Cardiac septum (tissue), 1 donor: ENCODE results near the gene SAE1. TPM values are rescaled to one million over a fixed set of nuclear protein-coding genes. Genes with fewer than 3 reads are reported as not detected.
"Not testable (repeated sequence)": the region's sequence is repeated elsewhere in the genome, so short reads cannot be mapped to it uniquely, and the experiment has no call there.

ENCODE experiments used
- DNase-seq: peaks from one replicate; pipeline ENCODE4 v3.0.0-alpha.2; 2020; ENCODE audit warnings: low spot score
- intact Hi-C: fragments of 100-400 bp; cut with DNase I; formaldehyde crosslinking; loops from one replicate; pipeline ENCODE4 v1.14.0; 2022
- total RNA-seq: library from RNA; stranded (reverse); fragmentation: NEBNext Ultra II Directional; extraction: Animal tissue kit (Norgen Biotek cat#: 25700); gene quantifications from one replicate; pipeline ENCODE4 v1.2.1, GENCODE V29; 2021
- donor health status: DM: no; HTN: no; CAD: no.

The SAE1 gene
- total RNA-seq, 1 donor from 2014 or later: 45.0 TPM

GRCh38 chr19:47122359-47123335 lies 8.0 kb upstream of the SAE1 start:
- intact Hi-C loops: loop anchor here (1.0 kb wide), 1 partner anchor 47 kb away; no protein-coding TSS in a partner anchor
- DNase-seq: no peak

DNA sequence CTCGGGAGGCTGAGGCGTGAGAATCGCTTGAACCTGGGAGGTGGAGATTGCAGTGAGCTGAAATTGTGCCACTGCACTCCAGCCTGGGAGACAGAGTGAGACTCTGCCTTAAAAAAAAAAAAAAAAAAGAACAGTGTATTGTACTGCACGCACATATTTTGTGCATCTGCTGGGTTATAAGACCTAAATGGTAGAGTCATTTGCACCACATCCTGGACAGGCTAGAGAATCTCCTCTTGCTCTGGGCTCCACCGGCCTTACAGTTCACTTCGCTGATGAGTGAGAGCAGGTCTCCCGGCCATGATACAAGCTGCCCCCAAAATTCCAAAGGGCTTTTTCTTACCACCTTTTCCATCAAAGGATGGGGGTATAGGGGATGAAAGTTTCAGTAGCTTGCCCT lies 7.2 kb upstream of the SAE1 start:
- intact Hi-C loops: loop anchor here (1.0 kb wide), 1 partner anchor 48 kb away; no protein-coding TSS in a partner anchor
- DNase-seq: no peak

GRCh38 chr19:47124937-47125668 lies 5.5 kb upstream of the SAE1 start:
- no peak for DNase-seq
- intact Hi-C loops: loop anchor here (1.0 to 5.0 kb wide), 3 partner anchors 46 to 113 kb away; no protein-coding TSS in a partner anchor

DNA sequence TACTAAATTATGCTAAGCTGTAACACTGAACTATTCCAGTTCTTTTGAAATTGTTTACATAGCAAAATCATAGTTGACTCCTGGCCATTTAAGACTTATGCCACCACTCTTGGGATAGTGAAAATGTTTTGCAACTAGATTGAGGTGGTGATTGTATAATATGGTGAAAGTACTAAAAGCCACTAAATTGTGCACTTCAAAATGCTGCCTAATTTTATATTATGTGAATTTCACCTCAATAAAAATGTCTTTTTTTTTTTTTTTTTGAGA lies 5.0 kb upstream of the SAE1 start:
- DNase-seq: no peak
- intact Hi-C loops: loop anchor here (1.0 to 5.0 kb wide), 3 partner anchors 46 to 113 kb away; no protein-coding TSS in a partner anchor

- intact Hi-C loops: loop anchor here (5.0 kb wide), 1 partner anchor 117 kb away; no protein-coding TSS in a partner anchor
- DNase-seq: no peak
These were observed 1.1 kb upstream of the SAE1 start for GRCh38 chr19:47129579-47129978.

DNA sequence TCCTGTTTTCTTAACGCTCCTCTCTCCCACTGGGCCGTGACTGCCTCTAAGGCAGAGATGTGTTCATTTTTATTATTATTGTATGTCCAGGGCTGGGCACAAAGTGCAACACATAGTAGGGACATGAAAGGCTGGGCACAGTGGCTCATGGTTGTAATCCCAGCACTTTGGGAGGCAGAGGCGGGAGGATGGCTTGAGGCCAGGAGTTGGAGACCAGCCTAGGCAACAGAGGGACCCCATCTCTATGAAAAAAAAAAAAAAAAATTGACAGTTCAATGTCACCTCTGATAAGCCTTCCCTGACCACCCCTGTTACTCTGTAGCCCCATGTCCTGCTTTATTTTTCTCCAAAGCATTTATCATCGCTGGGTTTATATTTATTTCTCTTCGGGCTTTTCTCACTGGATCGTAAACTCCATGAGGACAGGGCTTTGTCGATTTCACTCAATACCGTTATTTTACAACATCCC lies 481 bp upstream of the SAE1 start:
- DNase-seq: no peak
- intact Hi-C loops: no loop called here

DNA sequence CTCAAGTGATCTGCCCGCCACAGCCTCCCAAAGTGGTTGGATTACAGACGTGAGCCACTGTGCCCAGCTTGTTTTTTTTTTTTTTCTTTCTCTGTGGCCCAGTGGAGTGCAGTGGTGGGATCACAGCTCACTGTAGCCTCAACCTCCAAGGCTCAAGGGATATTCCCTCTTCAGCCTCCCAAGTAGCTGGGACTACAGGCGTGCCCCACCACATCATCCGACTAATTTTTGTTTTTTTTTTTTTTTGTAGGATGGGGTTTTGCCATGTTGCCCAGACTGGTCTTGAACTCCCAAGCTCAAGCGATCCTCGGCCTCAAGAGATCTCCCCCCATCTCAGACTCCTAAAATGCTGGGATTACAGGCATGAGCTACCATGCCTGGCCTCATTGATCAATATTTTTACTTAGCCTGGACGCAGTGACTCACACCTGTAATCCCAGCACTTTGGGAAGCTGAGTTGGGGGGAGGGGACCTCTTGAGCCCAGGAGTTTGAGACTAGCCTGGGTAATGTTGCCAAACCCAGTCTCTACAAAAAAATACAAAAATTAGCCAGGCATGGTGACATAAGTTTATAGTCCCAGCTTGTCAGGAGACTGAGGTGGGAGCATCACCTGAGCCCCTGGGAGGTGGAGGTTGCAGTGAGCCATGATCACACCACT lies 1.7 kb downstream of the SAE1 start:
- intact Hi-C loops: no loop called here
- no peak for DNase-seq

GRCh38 chr19:47133021-47133471 lies 2.4 kb downstream of the SAE1 start:
- DNase-seq: no peak
- intact Hi-C loops: no loop called here

GRCh38 chr19:47134545-47134944 lies 3.9 kb downstream of the SAE1 start:
- DNase-seq: no peak
- intact Hi-C loops: no loop called here

DNA sequence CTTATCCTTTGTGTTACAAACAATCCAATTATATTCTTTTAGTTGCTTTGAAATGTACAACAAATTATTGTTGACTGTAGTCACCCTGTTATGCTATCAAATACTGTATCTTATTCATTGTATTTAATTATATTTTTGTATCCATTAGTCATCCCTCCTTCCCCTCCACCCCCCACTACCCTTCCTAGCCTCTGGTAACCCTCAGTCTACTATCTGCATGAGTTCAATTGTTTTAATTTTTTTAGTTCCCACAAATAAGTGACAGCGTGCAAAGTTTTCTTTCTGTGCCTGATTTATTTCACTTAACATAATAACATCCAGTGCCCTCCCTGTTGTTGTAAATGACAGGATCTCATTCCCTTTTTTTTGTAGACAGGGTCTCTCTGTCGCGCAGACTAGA lies 4.5 kb downstream of the SAE1 start:
- no peak for DNase-seq
- intact Hi-C loops: no loop called here

DNA sequence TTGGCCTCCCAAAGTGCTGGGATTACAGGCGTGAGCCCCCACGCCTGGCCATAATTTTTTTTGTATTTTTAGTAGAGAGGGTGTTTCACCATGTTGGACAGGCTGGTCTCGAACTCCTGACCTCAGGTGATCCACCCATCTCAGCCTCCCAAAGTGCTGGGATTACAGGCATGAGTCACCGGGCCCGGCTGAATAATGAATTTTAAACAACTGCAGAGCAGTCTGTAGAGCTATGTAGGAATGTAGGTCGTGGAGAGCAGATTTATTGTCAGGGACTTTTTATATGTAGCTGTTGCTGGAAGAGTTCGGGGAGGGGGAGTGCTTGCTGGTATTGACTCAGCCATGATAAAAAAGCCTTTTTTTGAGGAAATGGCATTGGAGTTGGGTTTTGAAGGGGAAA lies 10.6 kb downstream of the SAE1 start:
- intact Hi-C loops, DNase-seq: not testable (repeated sequence)

DNA sequence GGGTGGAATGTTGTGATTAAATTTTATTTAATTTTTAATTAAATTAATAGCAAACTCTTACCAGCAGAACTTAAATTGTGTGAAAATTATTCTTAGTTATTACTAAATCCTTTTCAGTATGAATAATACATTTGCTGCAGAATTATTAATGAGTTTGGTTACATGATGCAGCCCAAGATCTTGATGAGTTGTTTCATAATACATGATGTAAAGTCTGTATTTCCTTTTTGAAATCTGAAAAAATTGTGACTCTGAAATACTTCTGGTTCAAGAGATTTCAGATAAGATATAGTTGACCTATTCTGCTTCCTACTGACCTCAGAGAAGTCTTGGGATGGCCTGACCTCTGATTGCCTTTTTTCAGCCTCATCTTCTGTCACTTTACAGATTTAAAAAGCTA lies 11.1 kb downstream of the SAE1 start:
- intact Hi-C loops: no loop called here
- no peak for DNase-seq

DNA sequence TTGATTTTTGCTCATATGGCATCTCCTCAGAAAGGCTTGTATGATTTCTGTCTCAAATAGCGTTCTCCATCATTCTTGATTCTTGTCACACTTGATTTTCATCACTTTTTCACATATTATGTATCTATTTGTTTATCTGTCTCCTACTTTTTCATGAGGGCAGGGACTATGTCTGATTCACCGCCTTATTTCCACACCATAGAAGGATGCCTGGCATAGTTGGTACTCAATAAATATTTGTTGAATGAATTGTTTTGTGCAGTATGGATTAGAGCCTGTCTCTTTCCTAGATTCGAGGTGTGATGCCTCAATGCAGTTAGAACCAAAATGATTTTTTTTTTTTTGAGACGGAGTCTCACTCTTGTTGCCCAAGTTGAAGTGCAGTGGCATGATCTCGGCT lies 12.1 kb downstream of the SAE1 start:
- intact Hi-C loops: no loop called here
- no peak for DNase-seq

DNA sequence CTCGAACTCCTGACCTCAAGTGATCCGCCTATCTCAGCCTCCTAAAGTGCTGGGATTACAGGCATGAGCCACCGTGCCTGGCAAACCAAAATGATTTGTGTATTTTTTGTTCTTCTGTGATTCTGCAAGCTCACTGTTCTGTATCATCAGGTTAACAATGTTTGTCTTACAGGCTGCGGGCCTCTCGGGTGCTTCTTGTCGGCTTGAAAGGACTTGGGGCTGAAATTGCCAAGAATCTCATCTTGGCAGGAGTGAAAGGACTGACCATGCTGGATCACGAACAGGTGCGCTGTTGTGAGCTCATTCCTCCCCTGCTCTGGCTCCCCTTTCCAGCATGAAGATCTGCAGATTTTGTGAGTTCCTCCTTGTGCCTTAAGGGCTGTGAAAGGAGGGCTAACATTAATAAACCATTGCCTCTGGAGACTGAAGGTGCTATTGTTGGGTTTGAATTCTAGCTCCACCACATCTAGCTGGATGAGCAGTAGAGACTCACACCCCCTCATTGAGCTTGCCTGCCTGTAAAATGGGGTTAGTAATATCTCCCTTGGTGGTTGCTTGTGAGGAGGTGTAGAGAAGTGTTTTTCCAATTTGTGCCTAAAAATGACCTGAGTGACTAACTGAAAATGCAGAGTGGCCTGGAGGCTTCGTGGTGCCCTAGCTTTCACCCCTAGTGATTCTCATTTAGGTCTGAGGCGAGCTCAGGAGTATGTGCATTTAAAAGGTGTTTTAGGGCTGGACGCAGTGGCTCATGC lies 12.9 kb downstream of the SAE1 start:
- intact Hi-C loops: no loop called here
- no peak for DNase-seq

GRCh38 chr19:47144630-47145029 lies 14.0 kb downstream of the SAE1 start:
- intact Hi-C loops: no loop called here
- no peak for DNase-seq

DNA sequence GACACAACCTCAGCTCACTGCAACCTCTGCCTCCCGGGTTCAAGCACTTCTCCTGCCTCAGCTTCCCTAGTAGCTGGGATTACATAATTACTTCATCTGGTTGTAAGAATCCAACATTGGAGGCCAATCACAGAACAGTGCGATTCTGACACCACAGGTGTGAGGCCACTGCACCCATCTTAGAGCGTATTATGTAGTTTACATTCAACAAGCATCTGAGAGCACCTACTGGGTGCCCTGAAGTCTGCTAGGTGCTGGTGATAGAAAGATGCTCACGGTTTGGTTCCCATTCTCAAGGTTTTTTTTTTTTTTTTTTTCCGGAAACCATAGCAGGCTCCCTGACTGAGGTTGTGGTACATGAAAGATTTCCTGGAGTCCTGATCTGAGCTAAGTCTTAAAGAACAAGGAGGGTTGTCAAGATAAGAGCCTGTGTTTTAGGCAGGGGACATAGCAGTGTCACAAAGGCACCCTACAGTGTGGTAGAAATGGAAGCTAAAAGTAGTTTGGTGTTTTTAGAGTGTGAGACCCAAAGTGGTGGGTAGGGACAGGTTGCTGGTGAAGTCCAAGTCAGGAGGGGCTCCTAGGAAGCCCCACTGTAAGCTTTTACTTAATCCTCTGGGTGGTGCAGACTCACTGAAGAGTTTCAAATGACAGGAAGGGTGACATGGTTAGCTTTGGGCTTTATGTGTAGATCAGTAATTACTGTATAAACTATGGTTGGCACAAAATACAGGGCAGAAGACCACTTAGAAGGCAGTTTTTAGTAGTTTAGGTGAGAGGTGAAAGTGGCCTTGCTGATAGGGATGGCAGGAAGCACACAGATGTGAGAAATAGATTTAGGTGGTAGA lies 15.2 kb downstream of the SAE1 start:
- no peak for DNase-seq
- intact Hi-C loops: no loop called here

DNA sequence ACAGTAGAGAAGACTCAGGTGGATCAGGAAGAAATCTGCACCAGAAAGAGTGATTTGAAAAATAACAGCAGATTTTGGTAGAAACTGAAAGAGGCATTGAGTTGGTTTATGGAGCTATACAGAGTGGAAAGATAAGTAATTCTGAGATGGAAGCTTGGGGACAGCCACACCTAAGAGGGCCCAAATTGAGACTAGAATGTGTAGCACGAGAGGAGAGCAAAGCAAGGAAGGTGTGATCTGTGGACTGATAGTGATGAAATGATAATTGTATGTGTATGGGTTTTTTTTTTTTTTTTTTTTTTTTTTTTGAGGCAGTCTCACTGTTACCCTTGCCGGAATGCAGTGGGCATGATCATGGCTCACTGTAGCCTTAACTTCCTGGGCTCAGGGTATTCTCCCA lies 16.3 kb downstream of the SAE1 start:
- no peak for DNase-seq
- intact Hi-C loops: no loop called here

DNA sequence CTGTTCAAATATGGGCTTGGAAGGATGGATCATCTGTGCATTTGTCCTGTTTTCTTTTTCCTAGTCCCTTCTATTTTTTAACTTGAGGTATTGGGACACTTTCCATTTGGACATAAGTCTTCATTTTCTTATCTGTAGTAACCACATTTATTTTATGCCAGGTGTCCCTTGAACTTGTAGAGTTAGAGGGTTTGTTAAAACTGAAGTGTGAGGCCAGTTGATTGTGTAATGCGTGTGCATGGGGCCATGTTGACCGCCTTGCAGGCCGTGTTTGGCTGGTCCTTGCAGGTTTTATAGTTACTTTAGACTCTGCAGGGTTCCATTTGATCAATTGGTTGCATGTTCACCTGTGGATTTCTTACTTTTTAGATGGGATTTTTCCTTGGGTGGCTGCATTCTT lies 21.0 kb downstream of the SAE1 start:
- intact Hi-C loops: no loop called here
- DNase-seq: no peak
